WTC11 (cell line): Measurements from ENCODE around the gene ATG5. TPM values are rescaled to one million over a fixed set of nuclear protein-coding genes. Genes with fewer than 3 reads are reported as not detected.

ENCODE experiments used
- ATAC-seq: fragments of 200-7000 bp; cut with Tn5 transposase; 2 replicates; pipeline ENCODE4 v1.10.0; 2021; ENCODE audit warnings: mild to moderate bottlenecking, moderate library complexity
- CTCF ChIA-PET: fragments of 300-600 bp; sonication (Branson Sonifier 250); formaldehyde crosslinking; loops from one replicate; lab custom pipeline; 2021; ENCODE audit warnings: antibody characterized with exemption; lab: Charles Lee
- POLR2A ChIA-PET: fragments of 350-600 bp; sonication (Branson Sonifier 250); formaldehyde crosslinking; loops from one replicate; lab custom pipeline; 2021; ENCODE audit warnings: antibody characterized with exemption; lab: Charles Lee
- DNase-seq: peaks from one replicate; pipeline ENCODE4 v3.0.0; 2021; ENCODE audit warnings: low spot score
- H3K27ac Mint-ChIP-seq: 2 replicates; pipeline ENCODE4 v1.8.0; 2021; ENCODE audit warnings: mixed read lengths
- H3K27me3 Mint-ChIP-seq: 2 replicates; pipeline ENCODE4 v1.8.0; 2021; ENCODE audit warnings: low read depth, mild to moderate bottlenecking, moderate library complexity, mixed read lengths
- H3K36me3 Mint-ChIP-seq: 2 replicates; pipeline ENCODE4 v1.8.0; 2021; ENCODE audit warnings: mixed read lengths
- H3K4me1 Mint-ChIP-seq: 2 replicates; pipeline ENCODE4 v1.8.0; 2022; ENCODE audit warnings: mixed read lengths
- H3K4me3 Mint-ChIP-seq: 2 replicates; pipeline ENCODE4 v1.8.0; 2021; ENCODE audit warnings: mild to moderate bottlenecking, moderate library complexity, mixed read lengths
- H3K9me3 Mint-ChIP-seq: 2 replicates; pipeline ENCODE4 v1.8.0; 2021; ENCODE audit warnings: mixed read lengths
- AR ChIP-seq: fragments of 250-450 bp; sonication (Bioruptor Pico); IDR thresholded peaks from 2 replicates; pipeline ENCODE4 v1.9.0; 2021; ENCODE audit warnings: mild to moderate bottlenecking
- ESRRA ChIP-seq: sonication (generic); formaldehyde crosslinking; IDR thresholded peaks from 2 replicates; pipeline ENCODE4 v1.8.1; 2022; ENCODE audit warnings: mild to moderate bottlenecking, missing genetic modification reagents, borderline replicate concordance
- FOXJ3 ChIP-seq: sonication (generic); formaldehyde crosslinking; IDR thresholded peaks from 2 replicates; pipeline ENCODE4 v1.9.0; 2021; ENCODE audit warnings: missing genetic modification reagents, mild to moderate bottlenecking, borderline replicate concordance
- GTF2I ChIP-seq: fragments of 250-450 bp; sonication (Bioruptor Pico); conservative IDR thresholded peaks from 2 replicates; pipeline ENCODE4 v1.4.0; 2021; ENCODE audit warnings: mild to moderate bottlenecking
- JAZF1 ChIP-seq: fragments of 250-450 bp; sonication (Bioruptor Pico); IDR thresholded peaks from 2 replicates; pipeline ENCODE4 v1.9.0; 2021; ENCODE audit warnings: moderate library complexity, mild to moderate bottlenecking, inconsistent platforms
- MYBL2 ChIP-seq: sonication (generic); formaldehyde crosslinking; IDR thresholded peaks from 2 replicates; pipeline ENCODE4 v1.8.1; 2023; ENCODE audit warnings: mild to moderate bottlenecking, moderate library complexity, missing genetic modification reagents
- NFE2L1 ChIP-seq: sonication (generic); formaldehyde crosslinking; IDR thresholded peaks from 2 replicates; pipeline ENCODE4 v1.8.1; 2023; ENCODE audit warnings: missing genetic modification reagents
- NR1H2 ChIP-seq: sonication (generic); formaldehyde crosslinking; IDR thresholded peaks from 2 replicates; pipeline ENCODE4 v1.9.0; 2021; ENCODE audit warnings: mild to moderate bottlenecking, moderate library complexity, missing genetic modification reagents
- NR3C1 ChIP-seq: sonication (generic); formaldehyde crosslinking; conservative IDR thresholded peaks from 2 replicates; pipeline ENCODE4 v1.8.1; 2023; ENCODE audit warnings: low read depth, mild to moderate bottlenecking, missing genetic modification reagents
- SMAD4 ChIP-seq: sonication (generic); formaldehyde crosslinking; IDR thresholded peaks from 2 replicates; pipeline ENCODE4 v1.8.0; 2022; ENCODE audit warnings: mild to moderate bottlenecking, missing genetic modification reagents
- STAT6 ChIP-seq: sonication (generic); formaldehyde crosslinking; conservative IDR thresholded peaks from 2 replicates; pipeline ENCODE4 v1.8.1; 2023; ENCODE audit warnings: mild to moderate bottlenecking, low read depth, missing genetic modification reagents, moderate library complexity
- ZBTB21 ChIP-seq: sonication (generic); formaldehyde crosslinking; IDR thresholded peaks from 2 replicates; pipeline ENCODE4 v1.8.1; 2023; ENCODE audit warnings: mild to moderate bottlenecking, missing genetic modification reagents, borderline replicate concordance
- ZNF416 ChIP-seq: fragments of 250-450 bp; sonication (Bioruptor Pico); IDR thresholded peaks from 2 replicates; pipeline ENCODE4 v1.9.0; 2021; ENCODE audit warnings: mild to moderate bottlenecking, inconsistent platforms
- ZNF671 ChIP-seq: fragments of 250-450 bp; sonication (Bioruptor Pico); IDR thresholded peaks from 2 replicates; pipeline ENCODE4 v1.8.0; 2021; ENCODE audit warnings: mild to moderate bottlenecking
- total RNA-seq: library from RNA; stranded (reverse); gene quantifications from 3 replicates; pipeline ENCODE4 v1.2.3, GENCODE V29; 2021
- TF ChIP-seq, protein P1 (sequence below): sonication (generic); formaldehyde crosslinking; IDR thresholded peaks from 2 replicates; pipeline ENCODE4 v1.8.1; 2022; ENCODE audit warnings: mild to moderate bottlenecking, moderate library complexity, missing genetic modification reagents
- TF ChIP-seq, protein P2 (sequence below): sonication (generic); formaldehyde crosslinking; IDR thresholded peaks from 2 replicates; pipeline ENCODE4 v1.8.0; 2023; ENCODE audit warnings: missing genetic modification reagents
- TF ChIP-seq, protein P3 (sequence below): sonication (generic); formaldehyde crosslinking; IDR thresholded peaks from 2 replicates; pipeline ENCODE4 v1.8.1; 2023; ENCODE audit warnings: mild to moderate bottlenecking, missing genetic modification reagents, moderate library complexity
- TF ChIP-seq, protein P4 (sequence below): sonication (generic); formaldehyde crosslinking; IDR thresholded peaks from 2 replicates; pipeline ENCODE4 v1.8.0; 2023; ENCODE audit warnings: missing genetic modification reagents, mild to moderate bottlenecking, borderline replicate concordance

Gene ATG5
- total RNA-seq, 1 experiment from 2014 or later, result 32.6 TPM

- TF ChIP-seq AR (no peak), NR1H2 (no peak), ZBTB21 (CRISPR knock-in tag) (no peak), ZNF416 (CRISPR knock-in tag) (no peak), MYBL2 (CRISPR knock-in tag) (no peak)
- TF ChIP-seq, protein P1, sequence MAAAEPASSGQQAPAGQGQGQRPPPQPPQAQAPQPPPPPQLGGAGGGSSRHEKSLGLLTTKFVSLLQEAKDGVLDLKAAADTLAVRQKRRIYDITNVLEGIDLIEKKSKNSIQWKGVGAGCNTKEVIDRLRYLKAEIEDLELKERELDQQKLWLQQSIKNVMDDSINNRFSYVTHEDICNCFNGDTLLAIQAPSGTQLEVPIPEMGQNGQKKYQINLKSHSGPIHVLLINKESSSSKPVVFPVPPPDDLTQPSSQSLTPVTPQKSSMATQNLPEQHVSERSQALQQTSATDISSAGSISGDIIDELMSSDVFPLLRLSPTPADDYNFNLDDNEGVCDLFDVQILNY (CRISPR knock-in tag), result no peak
- TF ChIP-seq, protein P2, sequence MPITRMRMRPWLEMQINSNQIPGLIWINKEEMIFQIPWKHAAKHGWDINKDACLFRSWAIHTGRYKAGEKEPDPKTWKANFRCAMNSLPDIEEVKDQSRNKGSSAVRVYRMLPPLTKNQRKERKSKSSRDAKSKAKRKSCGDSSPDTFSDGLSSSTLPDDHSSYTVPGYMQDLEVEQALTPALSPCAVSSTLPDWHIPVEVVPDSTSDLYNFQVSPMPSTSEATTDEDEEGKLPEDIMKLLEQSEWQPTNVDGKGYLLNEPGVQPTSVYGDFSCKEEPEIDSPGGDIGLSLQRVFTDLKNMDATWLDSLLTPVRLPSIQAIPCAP (CRISPR knock-in tag), result no peak
- TF ChIP-seq, protein P3, sequence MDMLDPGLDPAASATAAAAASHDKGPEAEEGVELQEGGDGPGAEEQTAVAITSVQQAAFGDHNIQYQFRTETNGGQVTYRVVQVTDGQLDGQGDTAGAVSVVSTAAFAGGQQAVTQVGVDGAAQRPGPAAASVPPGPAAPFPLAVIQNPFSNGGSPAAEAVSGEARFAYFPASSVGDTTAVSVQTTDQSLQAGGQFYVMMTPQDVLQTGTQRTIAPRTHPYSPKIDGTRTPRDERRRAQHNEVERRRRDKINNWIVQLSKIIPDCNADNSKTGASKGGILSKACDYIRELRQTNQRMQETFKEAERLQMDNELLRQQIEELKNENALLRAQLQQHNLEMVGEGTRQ (CRISPR knock-in tag), result no peak
Measured at GRCh38 chr6:106161311-106161874, 164.2 kb downstream of the ATG5 start (continued).

DNA sequence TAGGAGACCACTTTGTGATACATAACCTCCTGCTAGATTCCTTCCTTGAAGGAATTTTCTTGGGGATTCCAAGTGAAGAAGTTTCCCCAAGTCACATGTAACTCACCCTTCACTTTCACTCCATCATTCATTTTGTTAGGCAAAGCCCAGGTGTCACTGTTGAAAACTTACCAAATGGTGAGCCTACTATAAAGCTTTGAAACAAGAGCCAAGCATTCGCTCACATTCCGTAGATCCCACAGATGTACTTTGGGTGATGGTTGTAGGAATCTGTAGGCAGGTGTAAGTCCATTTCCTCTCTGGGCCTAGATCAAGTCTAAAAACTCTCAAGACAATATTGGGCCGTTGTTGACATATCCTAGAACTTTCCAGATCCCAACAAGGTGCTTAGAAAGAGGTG is 165.4 kb downstream of the ATG5 start:
- no peak for DNase-seq
- ATAC-seq, result no peak
- Mint-ChIP-seq H3K27me3 (no peaks in the 10 kb centered on the region), H3K4me3 (no peak overlapping the region), H3K27ac (no peak overlapping the region), H3K9me3 (no peaks in the 10 kb centered on the region), H3K36me3 (no peaks in the 10 kb centered on the region), H3K4me1 (peaks cover 33% of the 10 kb centered on the region)
- TF ChIP-seq ESRRA (no peak), STAT6 (CRISPR knock-in tag) (no peak), JAZF1 (no peak), ZNF671 (CRISPR knock-in tag) (no peak), FOXJ3 (CRISPR knock-in tag) (no peak), NFE2L1 (no peak), ZBTB21 (CRISPR knock-in tag) (no peak), NR3C1 (CRISPR knock-in tag) (no peak), SMAD4 (no peak), GTF2I (no peak)
- TF ChIP-seq, protein P4, sequence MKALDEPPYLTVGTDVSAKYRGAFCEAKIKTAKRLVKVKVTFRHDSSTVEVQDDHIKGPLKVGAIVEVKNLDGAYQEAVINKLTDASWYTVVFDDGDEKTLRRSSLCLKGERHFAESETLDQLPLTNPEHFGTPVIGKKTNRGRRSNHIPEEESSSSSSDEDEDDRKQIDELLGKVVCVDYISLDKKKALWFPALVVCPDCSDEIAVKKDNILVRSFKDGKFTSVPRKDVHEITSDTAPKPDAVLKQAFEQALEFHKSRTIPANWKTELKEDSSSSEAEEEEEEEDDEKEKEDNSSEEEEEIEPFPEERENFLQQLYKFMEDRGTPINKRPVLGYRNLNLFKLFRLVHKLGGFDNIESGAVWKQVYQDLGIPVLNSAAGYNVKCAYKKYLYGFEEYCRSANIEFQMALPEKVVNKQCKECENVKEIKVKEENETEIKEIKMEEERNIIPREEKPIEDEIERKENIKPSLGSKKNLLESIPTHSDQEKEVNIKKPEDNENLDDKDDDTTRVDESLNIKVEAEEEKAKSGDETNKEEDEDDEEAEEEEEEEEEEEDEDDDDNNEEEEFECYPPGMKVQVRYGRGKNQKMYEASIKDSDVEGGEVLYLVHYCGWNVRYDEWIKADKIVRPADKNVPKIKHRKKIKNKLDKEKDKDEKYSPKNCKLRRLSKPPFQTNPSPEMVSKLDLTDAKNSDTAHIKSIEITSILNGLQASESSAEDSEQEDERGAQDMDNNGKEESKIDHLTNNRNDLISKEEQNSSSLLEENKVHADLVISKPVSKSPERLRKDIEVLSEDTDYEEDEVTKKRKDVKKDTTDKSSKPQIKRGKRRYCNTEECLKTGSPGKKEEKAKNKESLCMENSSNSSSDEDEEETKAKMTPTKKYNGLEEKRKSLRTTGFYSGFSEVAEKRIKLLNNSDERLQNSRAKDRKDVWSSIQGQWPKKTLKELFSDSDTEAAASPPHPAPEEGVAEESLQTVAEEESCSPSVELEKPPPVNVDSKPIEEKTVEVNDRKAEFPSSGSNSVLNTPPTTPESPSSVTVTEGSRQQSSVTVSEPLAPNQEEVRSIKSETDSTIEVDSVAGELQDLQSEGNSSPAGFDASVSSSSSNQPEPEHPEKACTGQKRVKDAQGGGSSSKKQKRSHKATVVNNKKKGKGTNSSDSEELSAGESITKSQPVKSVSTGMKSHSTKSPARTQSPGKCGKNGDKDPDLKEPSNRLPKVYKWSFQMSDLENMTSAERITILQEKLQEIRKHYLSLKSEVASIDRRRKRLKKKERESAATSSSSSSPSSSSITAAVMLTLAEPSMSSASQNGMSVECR, result no peak
- POLR2A ChIA-PET, result no interaction called here
- CTCF ChIA-PET, result no interaction called here
